Kidney tubule cell (primary cell): Measurements from ENCODE around the gene MTRR.
"Not testable (repeated sequence)": the region's sequence is repeated elsewhere in the genome, so short reads cannot be mapped to it uniquely, and the experiment has no call there.

Experiments
- DNase-seq: peaks from one replicate; pipeline ENCODE4 v3.0.0-alpha.2; 2018; ENCODE audit warnings: low spot score

The MTRR gene

GRCh38 chr5:7897014-7897600, 28.2 kb downstream of the MTRR start:
- DNase-seq: peak; percentile 32

- DNase-seq: no peak
Observed at GRCh38 chr5:7902201-7902600, 33.3 kb downstream of the MTRR start.

- no peak for DNase-seq
Observed at GRCh38 chr5:7902666-7903625, 34.0 kb downstream of the MTRR start.

DNA sequence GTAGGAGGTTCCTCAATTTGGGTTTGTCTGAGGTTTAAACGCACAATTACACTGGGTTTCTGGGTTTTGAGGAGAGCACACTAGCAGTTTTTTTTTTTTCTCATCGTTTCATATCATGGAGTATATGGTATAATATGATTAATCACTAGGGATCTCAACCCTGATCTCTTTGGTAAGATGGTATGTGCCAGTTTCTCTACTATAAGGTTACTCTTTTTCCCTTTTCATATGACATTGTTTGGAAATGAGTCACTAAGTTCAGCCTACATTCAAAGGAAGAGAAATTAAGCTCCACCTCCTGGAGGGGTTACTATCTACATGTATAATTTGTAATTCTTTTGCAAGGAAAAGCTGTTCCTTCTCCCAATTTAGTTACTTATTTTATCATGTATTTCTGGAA, 35.2 kb downstream of the MTRR start:
- peak; percentile 72 for DNase-seq

- no peak for DNase-seq
Observed at GRCh38 chr5:7907612-7908011, 38.7 kb downstream of the MTRR start.

DNA sequence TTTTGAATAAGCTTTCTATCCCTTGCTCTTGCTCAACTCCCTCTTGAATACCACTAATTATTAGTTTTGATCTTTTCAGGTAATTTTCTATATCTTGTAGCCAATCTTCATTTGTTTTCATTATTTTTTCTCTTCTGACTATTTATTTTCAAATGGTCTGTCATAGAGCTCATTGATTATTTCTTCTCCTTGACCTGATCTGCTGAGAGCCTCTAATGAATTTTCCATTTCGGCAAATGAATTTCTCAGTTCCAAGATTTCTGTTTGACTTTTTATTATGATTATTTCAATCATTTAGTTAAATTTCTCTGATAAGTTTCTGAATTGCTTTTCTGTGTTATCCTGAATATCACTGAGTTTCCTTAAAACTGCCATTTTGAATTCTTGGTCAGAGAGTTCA, 39.4 kb downstream of the MTRR start:
- no peak for DNase-seq

- no peak for DNase-seq
Observed at GRCh38 chr5:7910738-7911428, 41.9 kb downstream of the MTRR start.

GRCh38 chr5:7911429-7911771, 42.5 kb downstream of the MTRR start:
- not testable (repeated sequence) for DNase-seq

DNA sequence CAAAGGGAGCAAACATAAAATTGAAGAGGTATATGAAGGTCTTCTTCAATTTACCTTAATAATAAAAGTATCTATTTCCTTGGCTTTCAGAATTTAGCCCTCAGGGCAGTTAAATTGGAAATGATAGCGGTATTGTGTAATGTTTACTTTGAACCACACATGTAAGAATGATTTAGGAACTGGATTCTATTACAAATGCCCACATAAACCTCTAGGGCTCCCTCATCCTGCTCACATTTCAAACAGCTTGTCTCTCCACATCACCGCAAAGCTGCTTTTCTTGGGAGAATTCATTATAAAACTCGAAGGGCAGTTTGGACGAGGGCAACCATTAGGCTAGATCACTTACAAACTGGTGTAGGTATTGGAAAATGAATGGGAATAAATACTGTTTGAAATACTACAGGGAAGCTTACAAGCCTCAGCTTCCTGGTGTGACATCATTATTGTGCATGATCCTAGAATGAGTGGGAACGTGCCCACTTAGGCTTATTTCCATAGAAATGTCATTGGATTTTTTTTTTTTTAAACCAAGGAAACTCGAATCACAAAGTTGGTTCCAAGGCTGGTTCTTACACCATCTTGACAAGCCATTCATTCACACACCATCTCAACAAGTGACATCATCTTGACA, 47.3 kb downstream of the MTRR start:
- DNase-seq: peak; percentile 5

- no peak for DNase-seq
Observed at GRCh38 chr5:7917130-7918123, 48.5 kb downstream of the MTRR start.

- DNase-seq: peak; percentile 86
Observed at GRCh38 chr5:7925961-7926695, 57.2 kb downstream of the MTRR start.

GRCh38 chr5:7926720-7927119, 57.8 kb downstream of the MTRR start:
- no peak for DNase-seq

DNA sequence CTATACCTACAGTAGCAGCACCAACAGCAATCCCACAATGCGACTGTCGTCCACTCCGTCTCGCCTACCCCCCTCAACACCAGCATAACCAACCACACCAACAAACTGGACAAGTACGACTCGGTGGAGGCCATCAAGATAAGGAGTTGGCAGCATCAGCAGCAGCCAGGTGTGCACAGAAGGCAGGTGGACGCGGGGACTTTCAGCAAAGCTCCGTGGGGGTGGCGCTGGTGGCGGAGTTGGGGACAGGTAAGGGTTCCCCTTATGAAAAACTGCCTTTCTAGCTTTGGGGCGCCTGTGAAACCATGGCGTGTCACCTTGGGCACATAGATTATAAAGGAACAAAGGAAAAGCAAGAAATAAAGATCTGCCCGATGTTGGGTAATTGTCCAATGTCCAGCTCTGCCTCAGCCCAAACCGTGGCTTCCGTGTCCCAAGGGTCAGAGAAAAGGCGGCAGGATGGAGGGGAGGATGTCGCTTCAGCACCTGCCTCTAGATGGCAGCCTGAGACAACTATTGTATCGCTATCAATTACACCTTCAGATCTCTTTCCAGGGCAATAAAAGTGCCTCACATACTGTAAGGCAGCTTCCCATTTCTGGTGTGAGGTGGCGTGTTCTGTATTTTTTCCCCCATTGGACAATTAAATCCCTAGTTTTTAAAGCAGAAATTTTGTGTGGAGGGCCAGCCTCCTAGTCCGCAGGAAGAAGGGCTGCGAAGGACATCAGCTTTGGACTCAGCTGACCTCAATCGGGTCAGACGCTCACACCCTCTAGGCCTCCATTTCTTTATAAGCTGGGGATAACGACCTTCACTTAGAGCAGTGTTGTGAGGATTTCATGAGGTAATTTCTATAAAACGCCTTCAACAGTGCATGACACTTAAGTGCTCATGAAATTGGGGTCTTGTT, 58.8 kb downstream of the MTRR start:
- DNase-seq: peak; percentile 62

GRCh38 chr5:7930011-7930410, 61.1 kb downstream of the MTRR start:
- no peak for DNase-seq

DNA sequence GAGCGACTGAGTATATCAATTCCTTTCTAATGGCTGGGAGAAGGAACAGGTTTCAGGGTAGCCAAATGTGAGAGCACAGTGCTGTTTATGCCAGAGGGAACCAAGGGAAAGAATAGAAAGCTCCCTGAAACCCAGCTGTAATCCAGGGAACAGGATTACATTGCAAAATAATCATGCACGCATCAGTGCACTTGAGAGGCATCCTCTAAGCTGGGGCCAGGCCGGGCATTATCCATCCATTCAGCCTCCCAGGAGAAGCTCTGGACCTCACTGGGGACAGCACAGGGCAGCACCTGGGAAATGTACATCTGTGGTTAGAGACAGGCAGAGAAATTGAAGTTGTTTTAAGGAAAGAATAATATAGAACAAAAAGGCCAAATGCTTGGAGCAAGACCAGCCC, 72.7 kb downstream of the MTRR start:
- DNase-seq: no peak

- DNase-seq: no peak
Observed at GRCh38 chr5:7947301-7947700, 78.4 kb downstream of the MTRR start.
